HG02943 (cell line): Measurements from ENCODE around the gene PADI3.

ENCODE experiments used
- ATAC-seq: cut with Tn5 transposase; IDR thresholded peaks from one replicate; pipeline ENCODE4 v1.9.1; 2021; ENCODE audit warnings: mild to moderate bottlenecking, low read depth, moderate library complexity; ENCODE audit not compliant: unreplicated experiment

The PADI3 gene

DNA sequence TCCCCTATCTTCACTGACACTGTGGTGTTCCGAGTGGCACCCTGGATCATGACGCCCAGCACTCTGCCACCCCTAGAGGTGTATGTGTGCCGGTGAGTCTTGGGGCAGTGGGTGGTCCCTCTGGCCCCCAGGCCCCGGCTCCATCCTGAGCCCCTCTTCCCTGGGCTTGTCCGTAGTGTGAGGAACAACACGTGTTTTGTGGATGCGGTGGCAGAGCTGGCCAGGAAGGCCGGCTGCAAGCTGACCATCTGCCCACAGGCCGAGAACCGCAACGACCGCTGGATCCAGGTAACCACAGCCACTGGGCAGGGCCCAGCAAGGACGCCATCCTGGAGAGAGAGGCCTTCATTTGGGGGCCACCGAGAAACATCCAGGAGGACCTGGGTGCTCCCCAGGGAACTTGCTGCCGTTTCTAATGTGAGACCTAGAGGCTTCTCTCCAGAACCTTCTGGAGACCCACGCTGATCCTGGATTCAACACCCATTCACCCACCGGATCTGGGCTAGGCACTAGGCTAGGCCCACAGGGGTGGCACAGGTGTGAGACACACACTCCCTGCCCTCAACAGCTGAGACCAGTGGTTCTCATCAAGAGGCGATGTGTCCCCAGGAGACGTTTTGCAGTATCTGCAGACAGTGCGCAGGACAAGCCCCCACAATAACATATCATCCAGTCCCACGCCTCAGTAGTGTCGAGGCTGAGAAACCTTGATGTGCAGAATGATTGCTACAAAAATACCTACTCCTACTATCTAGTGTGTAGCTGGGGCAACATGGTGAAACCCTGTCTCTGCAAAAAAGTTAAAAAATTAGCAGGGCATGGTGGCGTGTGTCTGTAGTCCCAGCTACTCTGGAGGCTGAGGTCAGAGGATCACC lies 22.2 kb downstream of the PADI3 start:
- no peak for ATAC-seq

DNA sequence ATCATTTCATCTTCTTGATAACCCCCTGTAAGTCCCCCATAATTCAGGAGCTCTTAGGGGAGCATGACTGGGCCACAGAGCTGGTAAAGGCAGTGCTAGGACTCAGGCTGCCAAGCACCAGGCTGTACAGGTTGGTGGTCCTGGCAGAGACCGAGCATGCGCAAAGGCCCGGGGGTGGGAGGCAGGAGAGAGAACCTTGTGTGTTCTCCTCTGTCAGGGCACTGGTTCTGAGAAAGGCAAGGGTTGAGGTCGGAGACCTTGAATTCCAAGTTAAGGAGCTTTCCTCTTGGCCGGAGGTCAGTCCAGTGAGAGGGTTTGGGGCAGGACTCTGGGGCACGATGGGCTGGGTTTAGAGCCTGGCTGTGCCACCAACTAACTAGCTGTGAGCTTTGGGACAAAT lies 23.2 kb downstream of the PADI3 start:
- ATAC-seq = no peak

DNA sequence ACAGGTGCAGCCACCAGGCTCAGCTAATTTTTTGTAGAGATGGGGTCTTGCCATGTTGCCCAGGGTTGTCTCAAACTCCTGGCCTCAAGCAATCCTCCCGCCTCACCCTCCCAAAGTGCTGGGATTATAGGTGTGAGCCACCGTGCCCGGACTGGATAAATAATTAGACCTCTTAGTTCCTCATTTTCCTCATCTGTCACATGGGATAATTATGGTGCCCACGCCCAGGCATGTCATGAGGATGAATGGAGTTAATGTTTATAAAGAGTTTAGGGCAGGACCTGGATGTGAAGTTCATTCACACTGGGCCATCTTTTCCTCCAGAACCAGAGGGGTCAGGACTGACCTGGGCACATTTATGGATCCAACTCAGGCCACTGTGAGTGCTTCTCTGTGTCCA lies 23.7 kb downstream of the PADI3 start:
- no peak for ATAC-seq

DNA sequence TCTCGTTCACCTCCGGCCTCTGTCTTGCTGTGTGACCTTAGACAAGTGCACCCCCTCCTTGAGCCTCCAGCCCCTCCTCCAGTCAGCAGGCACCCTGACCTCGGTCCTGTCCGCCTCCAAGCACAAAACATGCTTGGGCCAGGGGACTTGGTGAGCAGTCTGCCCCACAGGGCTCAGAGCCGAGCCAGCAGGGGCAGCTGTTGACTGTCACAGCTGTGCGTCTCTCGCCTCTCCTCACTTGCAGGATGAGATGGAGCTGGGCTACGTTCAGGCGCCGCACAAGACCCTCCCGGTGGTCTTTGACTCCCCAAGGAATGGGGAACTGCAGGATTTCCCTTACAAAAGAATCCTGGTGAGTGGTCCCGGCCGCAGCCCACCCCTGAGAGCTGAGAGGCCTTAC lies 24.2 kb downstream of the PADI3 start:
- no peak for ATAC-seq

DNA sequence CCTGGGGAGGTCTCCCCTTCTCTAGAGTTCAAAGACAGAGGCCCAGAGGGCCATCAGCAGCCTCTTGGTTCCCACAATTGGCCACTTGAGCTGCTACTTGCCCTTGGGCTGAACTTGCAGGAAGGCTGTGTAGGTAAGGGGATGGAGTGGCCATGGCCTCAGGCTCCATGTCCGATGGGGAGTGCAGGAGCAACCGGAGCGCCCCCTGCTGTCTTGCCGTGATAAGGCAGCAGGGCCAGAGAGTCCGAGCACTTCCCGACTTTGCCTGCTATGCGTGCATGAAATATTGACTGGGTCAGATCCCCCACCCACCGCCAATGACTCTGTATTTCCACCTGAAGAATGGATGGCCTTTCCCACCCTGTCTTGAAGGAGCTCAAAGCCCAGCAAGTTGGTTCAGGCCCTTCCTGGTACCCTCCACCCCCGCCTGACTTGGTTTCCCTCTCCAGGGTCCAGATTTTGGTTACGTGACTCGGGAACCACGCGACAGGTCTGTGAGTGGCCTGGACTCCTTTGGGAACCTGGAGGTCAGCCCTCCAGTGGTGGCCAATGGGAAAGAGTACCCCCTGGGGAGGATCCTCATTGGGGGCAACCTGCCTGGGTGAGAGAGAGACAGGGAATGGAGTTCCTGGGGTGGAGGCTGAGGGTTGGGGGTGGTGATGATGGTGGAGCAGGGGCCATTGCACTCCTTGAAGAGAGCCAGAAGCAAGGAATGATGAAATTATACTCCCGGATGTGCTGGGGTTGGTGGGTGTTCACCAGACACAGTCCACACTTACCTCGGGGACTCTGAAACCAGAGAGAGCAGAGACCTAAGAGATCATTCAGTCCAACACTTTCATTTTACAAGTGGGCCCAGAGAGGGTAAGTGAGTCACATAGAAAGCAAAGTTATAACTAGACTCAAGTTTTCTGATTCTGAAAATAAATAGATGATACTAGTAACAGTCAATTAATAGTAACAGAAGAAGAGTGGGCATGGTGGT lies 25.6 kb downstream of the PADI3 start:
- ATAC-seq = no peak

DNA sequence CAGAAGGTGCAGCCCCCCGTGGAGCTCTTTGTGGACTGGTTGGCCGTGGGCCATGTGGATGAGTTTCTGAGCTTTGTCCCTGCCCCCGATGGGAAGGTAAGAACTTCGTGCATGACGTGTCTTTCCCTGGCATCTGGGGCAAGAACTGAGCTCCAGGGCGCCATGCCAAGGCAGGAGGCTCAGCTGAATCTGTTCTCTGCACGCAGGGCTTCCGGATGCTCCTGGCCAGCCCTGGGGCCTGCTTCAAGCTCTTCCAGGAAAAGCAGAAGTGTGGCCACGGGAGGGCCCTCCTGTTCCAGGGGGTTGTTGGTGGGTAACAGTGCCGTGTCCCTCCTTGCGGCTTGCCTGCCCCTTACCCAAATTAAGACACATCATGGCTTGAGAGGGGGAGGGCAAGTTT lies 27.7 kb downstream of the PADI3 start:
- ATAC-seq = no peak

DNA sequence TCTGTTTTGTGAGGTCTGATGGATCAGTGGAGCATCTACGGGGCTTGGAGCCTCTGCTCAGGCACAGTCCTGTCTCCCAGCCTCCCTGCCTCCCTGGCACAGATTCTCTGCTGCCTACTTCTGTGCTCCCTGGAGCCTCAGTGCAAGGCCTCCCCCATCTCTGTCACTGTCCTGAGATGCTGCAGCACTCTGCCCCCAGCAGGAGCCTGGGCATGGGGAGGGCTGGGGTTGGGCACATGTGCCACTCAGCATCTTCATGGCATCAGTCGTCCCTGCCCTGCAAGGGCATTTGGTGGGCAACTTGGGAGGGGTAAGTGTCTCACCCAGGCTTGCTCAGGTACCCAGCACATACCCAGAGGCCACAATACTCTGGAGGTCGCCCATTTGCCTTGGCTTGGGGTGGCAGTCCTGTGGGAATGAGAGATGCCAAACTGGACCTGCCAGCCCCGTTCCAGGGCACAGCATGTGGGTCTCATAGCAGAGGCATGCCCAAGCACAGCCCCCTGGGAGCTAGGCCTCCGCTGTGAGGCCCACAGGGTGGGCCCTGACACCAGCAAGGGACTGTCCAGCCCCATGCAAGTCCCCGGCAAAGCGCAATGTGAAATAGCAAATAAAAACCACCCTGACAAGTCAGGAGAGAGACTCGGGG lies 28.7 kb downstream of the PADI3 start:
- no peak for ATAC-seq

DNA sequence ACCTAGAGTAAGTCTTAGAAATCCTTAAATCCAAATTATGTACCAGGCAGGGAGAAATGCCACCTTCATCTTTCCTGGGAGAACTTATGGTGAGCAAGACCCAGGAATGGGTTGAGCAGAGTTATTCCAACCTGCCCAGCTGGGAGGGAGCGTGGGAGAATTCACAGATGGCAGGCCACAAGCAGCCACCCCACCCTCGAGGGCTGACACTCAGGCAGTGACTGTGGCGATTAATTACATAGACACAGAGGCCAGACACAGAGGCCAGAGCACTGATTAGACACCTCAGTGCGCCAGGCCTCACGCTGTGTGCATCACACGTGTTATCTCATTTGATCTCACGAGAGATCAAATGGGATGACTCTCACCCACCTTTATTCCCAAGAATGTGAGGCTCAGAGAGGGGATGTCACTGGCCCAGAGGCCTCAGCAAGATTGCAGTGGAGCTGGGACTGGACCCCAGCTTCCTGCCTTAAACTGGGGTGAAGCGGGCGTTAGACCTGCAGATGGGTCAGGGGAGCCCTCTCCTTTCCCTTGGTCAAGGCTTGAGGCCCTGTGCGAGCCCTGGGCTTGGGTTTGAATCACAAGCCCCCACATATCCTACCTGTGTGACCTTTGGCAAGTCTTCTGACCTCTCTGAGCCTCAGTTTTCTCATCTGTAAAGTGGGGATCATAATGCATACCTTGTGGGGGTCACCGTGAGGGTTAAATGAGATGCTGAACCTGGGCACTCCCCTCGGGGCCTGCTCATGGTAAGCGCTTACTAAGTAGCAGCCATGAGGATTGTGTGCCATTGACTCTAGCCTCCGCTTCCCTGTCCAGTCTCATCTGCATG lies 30.3 kb downstream of the PADI3 start:
- ATAC-seq = no peak

DNA sequence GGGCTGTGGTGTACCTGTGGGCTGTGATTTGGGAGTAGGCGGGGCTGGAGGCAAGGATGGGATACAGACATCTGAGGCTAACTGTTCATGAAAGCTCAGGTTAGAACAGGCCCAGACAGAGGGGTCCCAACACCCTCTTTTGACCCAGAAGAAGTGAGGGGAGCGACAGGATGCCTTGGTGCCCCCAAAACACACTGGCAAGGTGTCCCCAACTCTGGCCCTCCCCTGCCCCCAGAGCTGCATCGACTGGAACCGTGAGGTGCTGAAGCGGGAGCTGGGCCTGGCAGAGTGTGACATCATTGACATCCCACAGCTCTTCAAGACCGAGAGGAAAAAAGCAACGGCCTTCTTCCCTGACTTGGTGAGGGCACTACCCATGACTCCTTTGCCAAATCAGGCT lies 31.5 kb downstream of the PADI3 start:
- ATAC-seq = no peak

DNA sequence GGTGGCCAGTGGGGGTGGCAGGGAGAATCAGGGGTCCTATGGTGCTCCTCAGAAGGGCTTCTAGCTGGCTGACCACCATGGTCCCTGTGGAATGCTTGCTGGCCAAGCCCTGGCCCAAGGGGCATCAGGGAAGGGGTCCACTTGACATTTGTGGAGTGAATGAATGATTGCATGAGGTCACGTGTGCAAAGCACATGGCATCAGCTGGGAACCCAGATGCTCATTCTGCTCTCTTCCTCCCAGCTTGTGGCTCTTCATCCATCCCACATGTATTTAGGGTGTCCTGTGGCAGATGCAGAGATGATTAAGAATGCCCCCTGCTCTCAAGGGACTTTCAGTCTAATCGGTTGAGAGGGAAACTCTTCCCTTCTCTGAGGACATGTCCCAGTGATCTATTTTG lies 32.0 kb downstream of the PADI3 start:
- no peak for ATAC-seq

DNA sequence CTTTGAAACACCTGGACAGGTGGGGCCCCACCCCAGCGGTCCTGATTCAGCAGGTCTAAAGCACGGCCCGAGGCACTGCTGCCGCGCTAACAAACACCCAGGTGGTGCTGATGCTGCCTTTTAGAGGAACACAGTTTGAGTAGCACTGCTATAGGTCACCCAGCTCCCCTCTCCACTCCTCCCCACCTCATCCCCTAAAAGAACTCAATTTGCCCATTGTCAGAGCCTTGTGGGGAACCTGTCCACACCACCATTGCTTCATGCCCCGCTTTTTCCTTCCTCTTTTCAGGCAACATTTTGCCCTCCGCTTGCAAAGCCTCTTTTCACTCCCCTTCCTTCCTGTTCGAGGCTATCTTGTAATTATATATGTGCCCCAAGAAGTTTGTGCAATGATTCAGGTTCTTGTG lies 32.9 kb downstream of the PADI3 start:
- no peak for ATAC-seq

DNA sequence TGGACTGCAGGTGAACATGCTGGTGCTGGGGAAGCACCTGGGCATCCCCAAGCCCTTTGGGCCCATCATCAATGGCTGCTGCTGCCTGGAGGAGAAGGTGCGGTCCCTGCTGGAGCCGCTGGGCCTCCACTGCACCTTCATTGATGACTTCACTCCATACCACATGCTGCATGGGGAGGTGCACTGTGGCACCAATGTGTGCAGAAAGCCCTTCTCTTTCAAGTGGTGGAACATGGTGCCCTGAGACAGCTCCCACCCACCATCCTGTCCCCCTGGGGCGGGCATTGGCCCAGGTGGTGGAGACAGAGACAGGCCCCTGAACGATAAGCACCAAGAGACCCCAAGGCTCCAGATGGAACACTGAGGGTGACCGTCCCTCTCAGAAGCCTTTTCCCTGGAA lies 33.9 kb downstream of the PADI3 start:
- no peak for ATAC-seq

DNA sequence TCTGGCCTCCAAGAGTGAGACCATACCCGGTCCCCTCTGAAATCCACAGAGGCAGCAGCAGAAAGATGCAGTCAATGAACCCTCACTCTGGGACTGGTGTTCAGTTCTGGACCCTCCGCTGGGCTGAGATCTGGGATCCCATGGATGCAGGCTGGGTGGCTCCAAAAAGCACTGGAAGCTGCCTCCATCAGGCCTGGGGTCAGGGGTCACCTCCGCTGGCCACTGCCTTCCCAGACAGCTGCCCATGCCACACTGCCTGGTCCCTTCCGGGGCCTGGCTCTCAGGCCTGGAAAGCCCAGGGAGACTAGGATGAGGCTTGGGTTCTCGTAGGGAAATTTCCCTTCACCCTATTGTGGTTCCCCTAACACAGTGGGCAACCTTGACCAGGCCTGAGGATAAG lies 37.7 kb downstream of the PADI3 start:
- no peak for ATAC-seq

DNA sequence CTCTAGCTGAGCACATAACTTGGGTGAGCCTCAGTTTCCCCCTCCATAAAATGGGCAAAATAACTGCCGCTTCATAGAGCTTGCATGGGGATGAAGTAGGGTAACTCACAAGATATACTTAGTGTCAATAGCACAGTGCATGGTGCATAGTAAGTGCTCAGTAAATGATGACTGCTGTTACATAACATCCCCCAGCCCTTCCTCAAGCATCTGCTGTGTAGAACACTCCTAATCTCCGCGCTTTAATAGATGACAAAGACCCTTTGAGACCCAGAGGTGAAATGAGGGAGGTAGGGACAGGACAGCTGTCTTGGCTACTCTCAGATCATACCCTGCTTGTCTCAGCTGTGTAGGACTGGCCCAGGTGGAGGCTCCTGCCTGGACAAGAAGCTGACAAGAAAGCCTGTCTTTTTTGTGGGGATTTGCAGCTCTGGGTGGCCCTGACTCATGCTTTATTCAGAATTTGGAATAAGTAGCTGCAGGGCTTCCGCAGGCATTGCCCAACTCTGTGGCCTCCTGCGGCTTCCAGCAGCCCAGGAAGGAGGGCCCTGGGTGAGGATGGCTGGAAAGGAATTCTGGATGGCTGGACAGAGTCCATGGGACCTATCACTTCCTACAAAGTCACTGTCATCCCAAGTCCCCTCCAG lies 38.4 kb downstream of the PADI3 start:
- ATAC-seq = no peak

DNA sequence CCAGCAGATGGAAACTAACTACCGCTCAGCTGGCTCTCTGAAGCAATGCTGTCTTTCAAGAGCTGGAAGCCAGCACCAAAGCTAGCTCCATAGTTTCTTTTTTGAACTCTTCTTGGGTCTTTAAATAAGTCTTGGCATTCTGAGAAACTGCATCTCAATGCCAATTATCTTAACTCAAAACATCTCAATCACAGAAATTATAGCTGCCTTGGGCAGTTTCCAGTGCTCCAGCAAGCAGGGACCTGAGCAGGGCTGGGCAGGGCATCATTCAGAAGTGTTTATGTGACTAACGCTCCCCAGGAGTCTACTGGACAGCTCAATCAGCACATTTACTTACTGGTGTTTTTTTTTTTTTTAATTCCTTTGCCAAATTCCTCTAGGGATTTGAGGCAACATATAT lies 40.8 kb downstream of the PADI3 start:
- no peak for ATAC-seq

DNA sequence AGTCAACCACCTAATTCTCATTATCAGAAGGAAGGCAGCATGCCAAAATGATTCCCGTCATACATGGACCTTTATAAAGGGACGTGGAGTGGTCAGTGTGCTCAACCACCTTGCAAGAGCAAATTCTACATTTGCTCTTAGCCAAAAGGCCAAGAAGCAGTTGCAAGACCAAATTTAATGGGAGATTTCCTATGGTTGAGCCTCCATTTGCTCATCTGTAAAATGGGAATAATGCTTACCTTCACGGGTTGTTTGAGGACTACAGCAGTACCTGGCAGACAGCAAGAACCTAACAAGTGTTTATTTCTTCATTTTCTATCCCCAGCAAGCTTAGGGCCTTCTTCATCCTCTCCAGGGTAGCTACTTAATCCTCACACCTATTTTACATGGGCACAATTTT lies 41.7 kb downstream of the PADI3 start:
- no peak for ATAC-seq

DNA sequence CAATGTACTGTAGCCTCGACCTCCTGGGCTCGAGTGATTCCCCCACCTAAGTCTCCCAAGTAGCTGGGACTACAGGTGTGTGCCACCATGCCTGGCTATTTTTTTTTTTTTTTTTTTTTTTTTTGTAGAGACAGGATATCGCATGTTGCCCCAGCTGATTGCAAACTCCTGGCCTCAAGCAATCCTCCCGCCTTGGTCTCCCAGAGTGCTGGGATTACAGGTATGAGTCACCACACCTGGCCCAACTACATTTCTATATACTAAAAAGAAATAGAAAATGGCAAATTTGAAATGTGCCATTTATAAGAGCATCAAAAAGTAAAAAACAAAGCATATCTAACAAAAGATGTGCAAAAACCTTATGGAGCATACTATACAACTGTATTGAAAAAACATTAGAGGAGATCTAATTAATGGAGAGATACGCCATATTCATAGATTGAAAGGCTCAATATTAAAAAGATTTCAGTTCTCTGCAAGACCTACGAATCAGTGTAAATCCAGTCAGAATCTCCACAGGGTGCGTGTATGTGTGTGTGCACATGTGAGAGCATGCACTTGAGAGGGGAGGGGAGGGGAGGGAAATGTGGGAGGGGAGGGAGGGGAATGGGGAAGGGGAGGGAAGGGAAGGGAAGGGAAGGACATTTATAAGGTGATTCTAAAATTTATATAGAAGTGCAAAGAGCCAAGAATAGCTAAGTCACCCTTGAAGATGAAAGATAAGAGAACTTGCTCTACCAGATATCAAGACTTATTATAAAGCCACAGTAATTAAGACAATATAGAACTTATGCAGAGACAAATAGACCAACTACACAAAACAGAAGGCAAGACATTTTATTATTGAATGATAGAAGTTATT lies 43.6 kb downstream of the PADI3 start:
- no peak for ATAC-seq

DNA sequence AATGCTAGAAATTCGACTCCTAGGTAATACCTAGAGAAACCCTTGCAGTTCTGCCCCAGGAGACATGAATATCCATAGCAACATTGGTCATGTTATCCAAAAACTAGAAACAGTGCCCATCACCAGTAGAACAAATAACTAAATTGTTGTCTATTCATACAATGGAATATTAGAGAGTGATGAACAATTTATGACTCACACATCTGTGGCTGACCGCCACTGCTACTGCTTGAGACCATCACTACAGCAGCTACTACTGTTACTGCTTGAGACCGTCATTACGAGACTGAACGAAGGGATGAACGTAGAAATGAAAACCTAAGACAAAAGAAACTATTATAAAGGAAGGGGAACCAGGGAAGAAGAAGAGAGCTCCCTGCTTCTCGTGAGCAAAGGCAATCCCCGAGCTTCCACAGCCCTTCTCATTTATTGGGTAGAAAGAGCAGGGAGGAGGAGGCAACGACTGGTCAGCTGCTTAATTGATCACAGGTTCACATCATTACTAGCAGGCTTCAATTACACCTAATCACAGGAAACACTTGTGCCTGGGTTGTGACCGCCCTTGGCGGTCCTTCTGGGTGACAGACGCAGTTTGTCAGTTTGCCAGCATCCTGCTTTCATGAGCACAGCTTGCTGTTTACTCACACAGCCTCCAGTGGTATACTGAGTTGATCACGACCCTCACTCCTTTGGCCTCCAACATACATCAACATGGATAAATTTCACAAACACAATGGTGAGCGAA lies 45.0 kb downstream of the PADI3 start:
- no peak for ATAC-seq
